ENCODE measurements around the gene DGUOK.

- TF ChIP-seq CTCF (optimal IDR thresholded peaks at IDR 0.05 in 1 of 3, IDR thresholded peaks at IDR 0.05 in 1 of 3, conservative IDR thresholded peaks at IDR 0.05 in 1 of 3; ENCODE audit: extremely low read depth in 1 of 3, insufficient read depth in 2 of 3, low read length in 3 of 3) (no peak), EZH2 (IDR thresholded peaks at IDR 0.05; ENCODE audit: low read length) (no peak)
These were observed 69.1 kb downstream of the DGUOK start for GRCh38 chr2:73995810-73996209.
